ENCODE data around the gene ADPRH. TPM values are rescaled to one million over a fixed set of nuclear protein-coding genes. Genes with fewer than 3 reads are reported as not detected.

ADPRH gene
- total RNA-seq, 1 donor from 2014 or later = 26.5 TPM

GRCh38 chr3:119597548-119598288 is 18.4 kb downstream of the ADPRH start, which contains the start of gene PLA1A:
Gene PLA1A, plus strand, starts transcription at chr3:119597885. Its CDS starts 29 bp downstream, at chr3:119597914.
- peak within 1 kb of the TSS; percentile 72 for H3K27ac ChIP-seq
- H3K4me1 ChIP-seq = peaks cover 21% of the 10 kb centered on the region
- no peak for TF ChIP-seq CTCF (IDR thresholded peaks at IDR 0.05)
- H3K36me3 ChIP-seq = no peaks in the 10 kb centered on the region
- ATAC-seq (peak; percentile 24), DNase-seq (no peak)
- H3K27me3 ChIP-seq = no peaks in the 10 kb centered on the region
- H3K9me3 ChIP-seq = no peaks in the 10 kb centered on the region
- intact Hi-C loops (cut with DNase I) = loop anchor here (10.0 kb wide), 1 partner anchor 77 kb away; the partner anchor contains the start of gene COX17
- H3K4me3 ChIP-seq = peak within 1 kb of the TSS; percentile 18

GRCh38 chr3:119598410-119599098 is 19.3 kb downstream of the ADPRH start:
- DNase-seq (no peak), ATAC-seq (no peak)
- Histone ChIP-seq H3K9me3 (no peaks in the 10 kb centered on the region), H3K4me3 (peak overlapping the region; percentile 18), H3K27me3 (no peaks in the 10 kb centered on the region), H3K36me3 (no peaks in the 10 kb centered on the region), H3K4me1 (peaks cover 21% of the 10 kb centered on the region), H3K27ac (peak overlapping the region; percentile 72)
- intact Hi-C loops (cut with DNase I) = loop anchor here (10.0 kb wide), 1 partner anchor 76 kb away; the partner anchor contains the start of gene COX17
- TF ChIP-seq CTCF (IDR thresholded peaks at IDR 0.05) = no peak

GRCh38 chr3:119599558-119600174 is 20.4 kb downstream of the ADPRH start:
- Histone ChIP-seq H3K36me3 (no peaks in the 10 kb centered on the region), H3K9me3 (no peaks in the 10 kb centered on the region), H3K4me3 (peak overlapping the region; percentile 18), H3K4me1 (peaks cover 21% of the 10 kb centered on the region), H3K27me3 (no peaks in the 10 kb centered on the region), H3K27ac (peak overlapping the region; percentile 72)
- DNase-seq (no peak), ATAC-seq (no peak)
- no peak for TF ChIP-seq CTCF (IDR thresholded peaks at IDR 0.05)
- intact Hi-C loops (cut with DNase I) = loop anchor here (10.0 kb wide), 1 partner anchor 75 kb away; the partner anchor contains the start of gene COX17

- no peaks in the 10 kb centered on the region for H3K36me3 ChIP-seq
- TF ChIP-seq CTCF (IDR thresholded peaks at IDR 0.05) = peak; percentile 38
- H3K4me3 ChIP-seq = no peak overlapping the region
- DNase-seq (peak; percentile 71), ATAC-seq (peak; percentile 79)
- H3K27me3 ChIP-seq = no peaks in the 10 kb centered on the region
- intact Hi-C loops (cut with DNase I) = no loop called here
- no peaks in the 10 kb centered on the region for H3K9me3 ChIP-seq
- peak overlapping the region; percentile 72 for H3K27ac ChIP-seq
- peaks cover 21% of the 10 kb centered on the region for H3K4me1 ChIP-seq
These were observed 21.4 kb downstream of the ADPRH start for GRCh38 chr3:119600732-119601131.

GRCh38 chr3:119601154-119601553 is 21.9 kb downstream of the ADPRH start:
- H3K4me1 ChIP-seq = peaks cover 17% of the 10 kb centered on the region
- H3K4me3 ChIP-seq = no peak overlapping the region
- H3K27ac ChIP-seq = peak overlapping the region; percentile 72
- no peaks in the 10 kb centered on the region for H3K27me3 ChIP-seq
- intact Hi-C loops (cut with DNase I) = no loop called here
- no peak for TF ChIP-seq CTCF (IDR thresholded peaks at IDR 0.05)
- no peaks in the 10 kb centered on the region for H3K9me3 ChIP-seq
- no peaks in the 10 kb centered on the region for H3K36me3 ChIP-seq
- ATAC-seq = no peak
- DNase-seq = no peak

All from upper lobe of right lung (tissue), 1 donor.